Endothelial cell of umbilical vein (primary cell): ENCODE data around the gene MIA2. TPM values are rescaled to one million over a fixed set of nuclear protein-coding genes. Genes with fewer than 3 reads are reported as not detected.

Source experiments
- BruUV-seq: library from RNA; stranded (reverse); fragments of 400-500 nt; replicated peaks from 2 replicates; lab custom pipeline; 2021; lab: Mats Ljungman, UMichigan
- CTCF ChIA-PET: fragments of 300-600, 350-600 bp; sonication (Branson Sonifier 250); formaldehyde crosslinking; loops from one replicate; lab custom pipeline; 2021; ENCODE audit warnings: antibody characterized with exemption, inconsistent platforms; lab: Charles Lee
- POLR2A ChIA-PET: fragments of 300-600, 350-600 bp; sonication (Branson Sonifier 250); formaldehyde crosslinking; loops from one replicate; lab custom pipeline; 2021; ENCODE audit warnings: antibody characterized with exemption, inconsistent platforms; lab: Charles Lee
- DNase-seq: peaks from one replicate; pipeline ENCODE4 v3.0.0-alpha.2; 2011; ENCODE audit warnings: low read depth, low spot score
- FAIRE-seq: peaks from 2 replicates; lab custom pipeline; 2011; peaks lifted over from hg19 to GRCh38; lab: Jason Lieb, UNC
- H2AFZ ChIP-seq: 2 replicates; pipeline ENCODE4 v1.6.0; 2012; ENCODE audit warnings: low read depth, low read length, control low read depth, inconsistent platforms
- H3K27ac ChIP-seq: 2 replicates; pipeline ENCODE4 v1.5.1; 2011; ENCODE audit warnings: low read depth, mild to moderate bottlenecking, control low read depth, low read length, moderate library complexity; ENCODE audit not compliant: insufficient read depth
- H3K27me3 ChIP-seq, 2 experiments: 2 replicates each; pipeline versions ENCODE4 v1.6.0 to v1.6.1; 2011; ENCODE audit warnings: low read length in 2 of 2, mixed read lengths in 1 of 2; ENCODE audit not compliant: control insufficient read depth in 2 of 2, insufficient read depth in 2 of 2
- H3K36me3 ChIP-seq, 2 experiments: 2 replicates in 1 of 2; 3 replicates in 1 of 2; pipeline ENCODE4 v1.5.1; 2011; ENCODE audit warnings: low read length in 2 of 2, mild to moderate bottlenecking in 1 of 2, moderate library complexity in 1 of 2; ENCODE audit not compliant: control insufficient read depth in 2 of 2, insufficient read depth in 2 of 2; ENCODE audit errors: extremely low read depth in 1 of 2
- H3K4me1 ChIP-seq: 3 replicates; pipeline ENCODE4 v1.5.1; 2011; ENCODE audit warnings: mild to moderate bottlenecking, low read length; ENCODE audit not compliant: control insufficient read depth, insufficient read depth; ENCODE audit errors: extremely low read depth
- H3K4me2 ChIP-seq: 2 replicates; pipeline ENCODE4 v1.6.1; 2011; ENCODE audit warnings: low read length, control low read depth, mixed read lengths; ENCODE audit not compliant: insufficient read depth
- H3K4me3 ChIP-seq, 3 experiments: fragments of 200-600 bp in 1 of 3; sonication (generic), shearing (Covaris generic) in 1 of 3; replicated peaks in 1 of 3; 2 replicates each; pipeline ENCODE4 v1.5.1; 2011 to 2016; ENCODE audit warnings: control low read depth in 3 of 3, low read length in 3 of 3, mild to moderate bottlenecking in 2 of 3, inconsistent platforms in 1 of 3, low read depth in 1 of 3, moderate library complexity in 1 of 3; ENCODE audit not compliant: insufficient read depth in 1 of 3
- H3K79me2 ChIP-seq: 2 replicates; pipeline ENCODE4 v1.6.0; 2012; ENCODE audit warnings: low read length, inconsistent platforms; ENCODE audit not compliant: control insufficient read depth, insufficient read depth
- H3K9ac ChIP-seq: replicated peaks from 2 replicates; pipeline ENCODE3; 2011; ENCODE audit warnings: low read length, control low read depth; ENCODE audit not compliant: insufficient read depth; ENCODE audit errors: extremely low read depth
- H3K9me1 ChIP-seq: replicated peaks from 3 replicates; pipeline ENCODE4 v1.6.0; 2011; ENCODE audit warnings: mild to moderate bottlenecking, low read length; ENCODE audit not compliant: control insufficient read depth, insufficient read depth; ENCODE audit errors: extremely low read depth
- H3K9me3 ChIP-seq: replicated peaks from 2 replicates; pipeline ENCODE4 v1.5.1; 2012; ENCODE audit warnings: low read length, inconsistent platforms; ENCODE audit not compliant: control insufficient read depth, insufficient read depth
- H4K20me1 ChIP-seq: replicated peaks from 2 replicates; pipeline ENCODE3; 2011; ENCODE audit warnings: mild to moderate bottlenecking, low read length; ENCODE audit not compliant: control insufficient read depth, insufficient read depth; ENCODE audit errors: extremely low read depth
- CTCF ChIP-seq, 2 donors: IDR thresholded peaks; 1 replicate in 1 of 2; 2 replicates in 1 of 2; pipeline ENCODE4 v1.5.1; 2011; ENCODE audit warnings: low read length in 2 of 2, mild to moderate bottlenecking in 2 of 2, moderate library complexity in 2 of 2, control low read depth in 1 of 2, inconsistent platforms in 1 of 2, low read depth in 1 of 2; ENCODE audit not compliant: insufficient read depth in 1 of 2; ENCODE audit errors: extremely low read depth in 1 of 2
- EZH2 ChIP-seq: IDR thresholded peaks from 2 replicates; pipeline ENCODE4 v1.6.1; 2012; ENCODE audit warnings: borderline replicate concordance, low read depth, mild to moderate bottlenecking, moderate library complexity, low read length, inconsistent platforms; ENCODE audit not compliant: severe bottlenecking
- FOS ChIP-seq: IDR thresholded peaks from 2 replicates; pipeline ENCODE4 v1.6.1; 2011; ENCODE audit warnings: mild to moderate bottlenecking, low read length, moderate library complexity, borderline replicate concordance; ENCODE audit not compliant: insufficient read depth
- GATA2 ChIP-seq: IDR thresholded peaks from 2 replicates; pipeline ENCODE4 v1.7.0; 2011; ENCODE audit warnings: low read depth, mild to moderate bottlenecking, moderate library complexity, mixed read lengths, low read length; ENCODE audit not compliant: insufficient read length, insufficient read depth
- MAX ChIP-seq: IDR thresholded peaks from 2 replicates; pipeline ENCODE4 v1.6.1; 2011; ENCODE audit not compliant: insufficient read depth, insufficient read length
- MYC ChIP-seq: IDR thresholded peaks from one replicate; pipeline ENCODE4 v1.6.1; 2011; ENCODE audit warnings: mild to moderate bottlenecking, low read depth, low read length
- POLR2A ChIP-seq: IDR thresholded peaks from 2 replicates; pipeline ENCODE4 v1.6.1; 2012; ENCODE audit warnings: low read depth, mild to moderate bottlenecking, control low read depth, low read length
- POLR2AphosphoS5 ChIP-seq: IDR thresholded peaks from 2 replicates; pipeline ENCODE4 v1.6.1; 2012; ENCODE audit warnings: low read depth, mild to moderate bottlenecking, control low read depth, low read length, moderate library complexity; ENCODE audit not compliant: insufficient read depth
- dilution Hi-C: fragments of 300-500 bp; cut with MboI; formaldehyde crosslinking; loops from one replicate; pipeline ENCODE4 v1.15.0; 2019; ENCODE audit warnings: low sequenced_read_pairs; ENCODE audit not compliant: extremely low pct_ligation_motif_present
- intact Hi-C: fragments of 100-400 bp; cut with micrococcal nuclease; formaldehyde crosslinking; loops from one replicate; pipeline ENCODE4 v1.10.0; 2022
- polyA plus RNA-seq, 4 experiments: library from polyadenylated mRNA; depleted of rRNA in 3 of 4; stranded (reverse) in 3 of 4; unstranded in 1 of 4; fragments of >200 nt; gene quantifications; 2 replicates each; pipeline versions ENCODE4 v1.2.1 to v1.2.3, GENCODE V29; 2011 to 2012; ENCODE audit warnings: missing spikeins in 1 of 4
- total RNA-seq: library from RNA; stranded (reverse); gene quantifications from 2 replicates; pipeline ENCODE4 v1.2.3, GENCODE V29; 2021

MIA2 gene
- total and polyA plus RNA-seq, 2 donors (not counting 3 experiments of a cell fraction or from before 2014, with no cell fraction given): 9.4 to 14.9 TPM

- Histone ChIP-seq H3K4me3 (no peak overlapping the region), H3K27ac (no peak overlapping the region), H2AFZ (no peak overlapping the region), H3K4me1 (no peaks in the 10 kb centered on the region), H3K9me1 (no peaks in the 10 kb centered on the region), H4K20me1 (no peaks in the 10 kb centered on the region), H3K4me2 (no peak overlapping the region), H3K9me3 (no peaks in the 10 kb centered on the region), H3K79me2 (no peaks in the 10 kb centered on the region), H3K9ac (no peak overlapping the region), H3K27me3 (no peaks in the 10 kb centered on the region), H3K36me3 (no peaks in the 10 kb centered on the region)
- TF ChIP-seq POLR2A: no peak
- TF ChIP-seq GATA2: no peak
- no TSS peak for BruUV-seq
- no peak for FAIRE-seq
- ChIA-PET POLR2A (no interaction called here), CTCF (interaction anchor here (0.7 to 1.8 kb wide), 6 partner anchors 9 to 169 kb away, joined by 3 to 4 read pairs (median 3); no protein-coding TSS in a partner anchor)
- DNase-seq: no peak
- dilution Hi-C loops (no loop called here), intact Hi-C loops (no loop called here)
These were observed 149.4 kb downstream of the MIA2 start for GRCh38 chr14:39383026-39383660.

GRCh38 chr14:39383741-39384140 lies 150.0 kb downstream of the MIA2 start:
- no peak overlapping the region for H3K4me2 ChIP-seq
- dilution Hi-C loops: no loop called here
- H3K79me2 ChIP-seq: no peaks in the 10 kb centered on the region
- ChIA-PET POLR2A (no interaction called here), CTCF (interaction anchor here (0.9 to 1.7 kb wide), 4 partner anchors 9 to 54 kb away, joined by 3 to 4 read pairs (median 3); no protein-coding TSS in a partner anchor)
- TF ChIP-seq EZH2 (no peak), CTCF (IDR thresholded peaks at IDR 0.05; ENCODE audit: extremely low read depth in 1 of 2, insufficient read depth in 1 of 2, low read depth in 1 of 2, low read length in 2 of 2) (no peak), MYC (no peak), POLR2A (no peak), MAX (no peak), POLR2AphosphoS5 (no peak), FOS (no peak)
- no peaks in the 10 kb centered on the region for H3K4me1 ChIP-seq
- no peak overlapping the region for H2AFZ ChIP-seq
- no peak for FAIRE-seq
- DNase-seq: no peak
- H3K9ac ChIP-seq: no peak overlapping the region
- no peak overlapping the region for H3K27ac ChIP-seq
- no peaks in the 10 kb centered on the region for H4K20me1 ChIP-seq
- no TSS peak for BruUV-seq
- no peaks in the 10 kb centered on the region for H3K9me1 ChIP-seq
- H3K27me3 ChIP-seq: no peaks in the 10 kb centered on the region
- no peak overlapping the region for H3K4me3 ChIP-seq
- no peaks in the 10 kb centered on the region for H3K36me3 ChIP-seq
- intact Hi-C loops: no loop called here
- no peaks in the 10 kb centered on the region for H3K9me3 ChIP-seq
